VCaP (cell line): ENCODE data around the gene RUVBL1.

Source experiments
- H3K27ac ChIP-seq: fragments of 450-650 bp; 2 replicates; pipeline ENCODE4 v1.5.1; 2017
- CTCF ChIP-seq: fragments of 450-650 bp; conservative IDR thresholded peaks from 2 replicates; pipeline ENCODE4 v1.5.1; 2017; ENCODE audit warnings: mild to moderate bottlenecking, moderate library complexity

Gene RUVBL1

GRCh38 chr3:128128251-128128650 is 4.6 kb upstream of the RUVBL1 start:
- no peak for TF ChIP-seq CTCF

GRCh38 chr3:128127236-128127635 is 3.6 kb upstream of the RUVBL1 start:
- TF ChIP-seq CTCF: no peak
- H3K27ac ChIP-seq: peak overlapping the region; percentile 42

More at GRCh38 chr3:128128251-128128650, 4.6 kb upstream of the RUVBL1 start:
- H3K27ac ChIP-seq: no peak overlapping the region

DNA sequence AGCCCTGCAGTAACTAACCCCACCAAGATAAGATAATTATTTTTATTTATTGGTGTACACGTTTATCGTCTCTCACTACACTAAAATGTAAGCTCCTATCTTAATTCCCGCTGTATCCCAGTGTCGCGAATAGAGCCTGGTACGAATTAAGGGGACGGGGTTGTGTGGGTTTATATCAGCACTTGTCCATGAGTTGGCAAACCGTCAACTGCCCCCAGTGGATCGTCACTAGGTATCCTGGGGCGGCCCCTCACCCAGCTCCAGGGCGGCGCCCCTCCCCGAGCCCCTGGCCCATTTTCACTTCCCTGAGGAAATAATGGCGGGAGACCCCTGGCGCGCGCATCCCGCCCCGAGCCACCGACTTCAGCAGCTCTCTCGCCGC is 465 bp downstream of the RUVBL1 start:
- TF ChIP-seq CTCF: no peak
- peak overlapping the region; percentile 82 for H3K27ac ChIP-seq

- H3K27ac ChIP-seq: no peak overlapping the region; the same call in 1 of the 2 replicates
- TF ChIP-seq CTCF: no peak
These were observed 1.6 kb downstream of the RUVBL1 start for GRCh38 chr3:128122013-128122412.

DNA sequence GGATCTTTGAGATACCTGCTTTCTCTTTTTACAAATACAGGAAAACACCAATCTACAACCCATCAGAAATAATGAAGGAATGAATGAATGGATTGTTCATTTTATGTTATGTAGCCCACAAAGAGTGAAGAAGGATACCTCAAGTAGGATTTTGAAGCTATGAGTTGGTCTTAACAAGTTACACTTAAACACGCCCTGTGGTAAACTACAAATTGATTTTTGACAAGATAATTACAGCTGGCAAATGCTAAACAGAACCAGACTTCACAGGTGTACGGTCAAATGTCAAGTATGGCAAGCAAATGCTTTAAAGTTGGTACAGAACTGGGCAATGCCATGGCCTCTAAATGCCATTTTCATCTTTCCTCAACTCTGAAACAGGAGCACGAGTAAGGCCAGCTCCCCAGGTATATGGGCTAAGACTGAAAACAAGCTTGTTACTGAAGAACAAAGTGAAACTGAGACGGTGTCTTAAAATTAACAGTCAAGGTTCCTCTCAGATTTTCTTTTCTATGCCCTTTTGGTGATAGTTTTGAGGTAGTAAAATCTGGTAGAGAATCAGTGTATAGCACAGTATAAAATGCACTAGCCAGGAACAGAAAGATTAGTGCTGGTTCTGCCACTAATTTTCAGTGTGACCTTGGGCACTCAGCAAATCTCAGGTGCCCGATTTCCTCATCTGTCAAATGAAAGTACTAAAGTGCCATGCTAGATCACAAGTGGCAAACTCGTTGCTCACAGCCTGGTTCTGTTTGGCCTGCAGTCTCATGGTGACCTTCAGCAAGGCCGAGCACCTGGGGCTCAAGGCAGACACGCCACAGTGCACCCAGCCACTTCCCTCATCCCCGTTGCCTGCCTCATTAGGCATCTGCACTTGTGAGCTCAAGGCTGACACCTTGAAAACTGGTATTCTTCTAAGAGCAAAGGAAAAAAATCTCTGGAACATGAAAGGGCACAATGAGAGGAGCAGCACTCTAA is 9.5 kb downstream of the RUVBL1 start:
- H3K27ac ChIP-seq: no peak overlapping the region
- no peak for TF ChIP-seq CTCF

DNA sequence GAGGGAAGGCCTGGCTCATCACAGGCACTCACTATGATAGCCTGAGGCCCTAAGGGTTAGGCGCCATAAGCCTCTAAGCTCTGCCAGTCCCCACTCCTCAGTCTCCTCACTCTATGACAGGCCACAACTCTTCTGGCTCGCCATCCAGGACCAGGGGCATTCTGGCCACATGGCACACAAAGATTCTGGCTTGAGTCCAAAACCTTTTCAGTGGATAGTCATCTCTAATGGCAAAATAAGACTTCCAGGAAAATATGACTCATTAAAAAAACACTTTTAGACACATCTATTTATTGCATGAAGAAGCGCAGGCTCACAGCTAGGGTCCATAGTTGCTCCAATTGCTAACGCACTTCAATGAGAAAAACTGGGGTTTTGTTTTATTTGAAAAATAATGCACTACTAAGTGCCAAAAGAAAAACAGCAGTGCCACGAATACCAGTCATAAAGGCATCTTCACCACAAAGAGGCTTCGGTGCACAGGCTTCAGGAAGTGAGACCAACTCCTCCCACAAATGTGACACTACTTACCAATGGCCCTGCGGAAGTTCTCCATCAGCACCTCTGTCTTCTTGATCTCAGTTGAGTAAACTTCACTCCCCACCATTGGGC is 11.1 kb downstream of the RUVBL1 start:
- TF ChIP-seq CTCF: no peak
- no peak overlapping the region for H3K27ac ChIP-seq

DNA sequence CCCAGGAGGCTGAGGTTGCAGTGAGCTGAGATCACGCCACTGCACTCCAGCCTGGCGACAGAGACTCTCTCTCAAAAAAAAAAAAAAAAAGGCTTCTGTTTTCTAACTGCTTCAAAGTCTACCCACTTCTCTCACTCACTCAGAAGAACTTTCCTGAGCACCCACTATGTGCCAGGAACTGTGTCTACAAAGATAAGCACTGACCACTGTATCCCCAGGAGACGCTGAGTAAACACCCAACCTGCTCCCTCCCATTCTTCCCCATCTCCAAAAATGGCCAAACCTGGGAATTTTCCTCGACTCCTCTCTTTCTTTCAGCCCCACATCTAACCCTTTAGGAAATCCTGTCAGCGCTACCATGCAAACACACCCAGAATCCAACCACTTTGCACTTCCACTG is 12.5 kb downstream of the RUVBL1 start:
- TF ChIP-seq CTCF: no peak
- H3K27ac ChIP-seq: no peak overlapping the region
